ENCODE results near the gene SRD5A3. TPM values are rescaled to one million over a fixed set of nuclear protein-coding genes. Genes with fewer than 3 reads are reported as not detected.

The SRD5A3 gene
- total and polyA plus RNA-seq, 2 donors (not counting 3 experiments of a cell fraction or from before 2014, with no cell fraction given), result 23.6 to 24.3 TPM

DNA sequence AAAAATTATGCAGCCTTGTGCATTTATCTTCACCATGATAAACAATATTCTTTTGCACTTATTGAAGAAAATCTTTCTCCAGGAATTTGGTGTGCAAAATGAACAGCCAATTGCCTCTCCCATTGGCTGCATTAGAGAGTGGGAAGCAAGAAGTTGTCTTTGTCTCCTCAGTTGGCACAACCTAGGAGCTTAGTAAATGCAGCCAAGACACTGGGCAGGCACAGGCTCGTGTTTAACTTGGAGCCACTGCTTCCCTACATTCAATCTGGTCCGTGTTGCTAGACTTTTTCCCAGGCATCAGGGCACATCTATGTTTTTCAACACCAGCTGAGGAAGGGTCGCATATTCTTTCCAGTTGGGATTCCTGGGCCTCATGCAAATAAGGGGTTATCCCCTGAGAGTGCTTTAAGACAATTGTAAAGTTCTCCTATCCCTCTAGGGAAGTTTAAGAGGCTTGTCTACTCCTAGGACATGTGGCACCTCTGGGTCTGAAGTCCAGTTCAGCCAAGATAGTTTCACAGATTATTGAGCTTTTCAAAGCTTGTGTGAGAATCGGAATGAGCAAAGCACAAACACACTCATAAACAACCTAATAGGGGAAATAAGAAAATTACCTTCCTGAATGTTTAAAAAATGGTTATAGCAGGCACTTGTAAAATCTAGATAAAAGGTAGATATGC, 31.8 kb upstream of the SRD5A3 start:
- intact Hi-C loops (cut with micrococcal nuclease), result no loop called here
- Histone ChIP-seq H3K4me3 (replicated peaks in 1 of 3; ENCODE audit: insufficient read depth in 1 of 3, low read depth in 1 of 3, low read length in 3 of 3) (no peak overlapping the region), H3K27me3 (ENCODE audit: control insufficient read depth in 2 of 2, insufficient read depth in 2 of 2, low read length in 2 of 2) (no peaks in the 10 kb centered on the region), H3K4me2 (ENCODE audit: insufficient read depth, low read length) (no peak overlapping the region), H3K9me1 (replicated peaks; ENCODE audit: control insufficient read depth, extremely low read depth, insufficient read depth, low read length) (no peaks in the 10 kb centered on the region), H2AFZ (ENCODE audit: low read depth, low read length) (no peak overlapping the region), H3K9ac (replicated peaks; ENCODE audit: extremely low read depth, insufficient read depth, low read length) (no peak overlapping the region), H3K9me3 (replicated peaks; ENCODE audit: control insufficient read depth, insufficient read depth, low read length) (no peaks in the 10 kb centered on the region), H3K4me1 (ENCODE audit: control insufficient read depth, extremely low read depth, insufficient read depth, low read length) (peaks cover 10% of the 10 kb centered on the region), H3K27ac (ENCODE audit: insufficient read depth, low read depth, low read length) (no peak overlapping the region), H3K36me3 (ENCODE audit: control insufficient read depth in 2 of 2, extremely low read depth in 1 of 2, insufficient read depth in 2 of 2, low read length in 2 of 2) (no peaks in the 10 kb centered on the region), H4K20me1 (replicated peaks; ENCODE audit: control insufficient read depth, extremely low read depth, insufficient read depth, low read length) (no peaks in the 10 kb centered on the region), H3K79me2 (ENCODE audit: control insufficient read depth, insufficient read depth, low read length) (no peaks in the 10 kb centered on the region)
- no TSS peak for BruUV-seq (replicated peaks)
- ChIA-PET CTCF (interaction anchor here (1.3 to 3.8 kb wide), 3 partner anchors 128 to 142 kb away, joined by 5 to 28 read pairs (median 6); no protein-coding TSS in a partner anchor), POLR2A (interaction anchor here (0.7 kb wide), 1 partner anchor 113 kb away, joined by 4 read pairs; no protein-coding TSS in a partner anchor)
- no peak for FAIRE-seq
- dilution Hi-C loops (cut with MboI; ENCODE audit: extremely low pct_ligation_motif_present, low sequenced_read_pairs), result loop anchor here (25.0 kb wide), 1 partner anchor 327 kb away; no protein-coding TSS in a partner anchor
- TF ChIP-seq, protein P1, sequence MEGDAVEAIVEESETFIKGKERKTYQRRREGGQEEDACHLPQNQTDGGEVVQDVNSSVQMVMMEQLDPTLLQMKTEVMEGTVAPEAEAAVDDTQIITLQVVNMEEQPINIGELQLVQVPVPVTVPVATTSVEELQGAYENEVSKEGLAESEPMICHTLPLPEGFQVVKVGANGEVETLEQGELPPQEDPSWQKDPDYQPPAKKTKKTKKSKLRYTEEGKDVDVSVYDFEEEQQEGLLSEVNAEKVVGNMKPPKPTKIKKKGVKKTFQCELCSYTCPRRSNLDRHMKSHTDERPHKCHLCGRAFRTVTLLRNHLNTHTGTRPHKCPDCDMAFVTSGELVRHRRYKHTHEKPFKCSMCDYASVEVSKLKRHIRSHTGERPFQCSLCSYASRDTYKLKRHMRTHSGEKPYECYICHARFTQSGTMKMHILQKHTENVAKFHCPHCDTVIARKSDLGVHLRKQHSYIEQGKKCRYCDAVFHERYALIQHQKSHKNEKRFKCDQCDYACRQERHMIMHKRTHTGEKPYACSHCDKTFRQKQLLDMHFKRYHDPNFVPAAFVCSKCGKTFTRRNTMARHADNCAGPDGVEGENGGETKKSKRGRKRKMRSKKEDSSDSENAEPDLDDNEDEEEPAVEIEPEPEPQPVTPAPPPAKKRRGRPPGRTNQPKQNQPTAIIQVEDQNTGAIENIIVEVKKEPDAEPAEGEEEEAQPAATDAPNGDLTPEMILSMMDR (IDR thresholded peaks at IDR 0.05; ENCODE audit: extremely low read depth in 1 of 2, insufficient read depth in 1 of 2, low read depth in 1 of 2, low read length in 2 of 2), result no peak
- no peak for TF ChIP-seq POLR2A (IDR thresholded peaks at IDR 0.05; ENCODE audit: low read depth, low read length)
- TF ChIP-seq MYC (IDR thresholded peaks at IDR 0.05; ENCODE audit: low read depth, low read length), result no peak
- TF ChIP-seq, protein P2, sequence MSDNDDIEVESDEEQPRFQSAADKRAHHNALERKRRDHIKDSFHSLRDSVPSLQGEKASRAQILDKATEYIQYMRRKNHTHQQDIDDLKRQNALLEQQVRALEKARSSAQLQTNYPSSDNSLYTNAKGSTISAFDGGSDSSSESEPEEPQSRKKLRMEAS (IDR thresholded peaks at IDR 0.05; ENCODE audit: insufficient read depth, insufficient read length), result no peak
- no peak for TF ChIP-seq EZH2 (IDR thresholded peaks at IDR 0.05; ENCODE audit: borderline replicate concordance, low read depth, low read length, severe bottlenecking)
- no peak for DNase-seq (ENCODE audit: low read depth, low spot score)
